ENCODE data around the gene ADAM19.

DNA sequence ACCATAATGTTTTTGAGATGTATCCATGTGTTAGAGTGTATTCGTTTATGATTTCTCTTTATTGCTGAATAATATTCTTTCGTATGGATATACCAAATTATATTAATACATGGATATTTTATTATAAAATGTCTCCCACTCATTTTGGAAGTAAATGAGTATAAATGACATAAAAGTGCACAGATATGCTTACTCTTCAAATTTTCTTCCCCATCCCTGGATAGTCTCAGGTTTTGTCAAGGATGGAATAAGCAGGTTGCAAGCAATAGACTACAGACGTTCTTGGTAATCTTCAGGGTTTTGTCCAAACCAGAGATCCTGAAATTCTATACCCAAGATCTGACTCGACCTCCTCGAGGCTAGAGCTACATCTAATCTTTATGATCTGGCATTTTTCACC is 64.9 kb downstream of the ADAM19 start:
- TF ChIP-seq, protein P1, sequence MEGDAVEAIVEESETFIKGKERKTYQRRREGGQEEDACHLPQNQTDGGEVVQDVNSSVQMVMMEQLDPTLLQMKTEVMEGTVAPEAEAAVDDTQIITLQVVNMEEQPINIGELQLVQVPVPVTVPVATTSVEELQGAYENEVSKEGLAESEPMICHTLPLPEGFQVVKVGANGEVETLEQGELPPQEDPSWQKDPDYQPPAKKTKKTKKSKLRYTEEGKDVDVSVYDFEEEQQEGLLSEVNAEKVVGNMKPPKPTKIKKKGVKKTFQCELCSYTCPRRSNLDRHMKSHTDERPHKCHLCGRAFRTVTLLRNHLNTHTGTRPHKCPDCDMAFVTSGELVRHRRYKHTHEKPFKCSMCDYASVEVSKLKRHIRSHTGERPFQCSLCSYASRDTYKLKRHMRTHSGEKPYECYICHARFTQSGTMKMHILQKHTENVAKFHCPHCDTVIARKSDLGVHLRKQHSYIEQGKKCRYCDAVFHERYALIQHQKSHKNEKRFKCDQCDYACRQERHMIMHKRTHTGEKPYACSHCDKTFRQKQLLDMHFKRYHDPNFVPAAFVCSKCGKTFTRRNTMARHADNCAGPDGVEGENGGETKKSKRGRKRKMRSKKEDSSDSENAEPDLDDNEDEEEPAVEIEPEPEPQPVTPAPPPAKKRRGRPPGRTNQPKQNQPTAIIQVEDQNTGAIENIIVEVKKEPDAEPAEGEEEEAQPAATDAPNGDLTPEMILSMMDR (conservative IDR thresholded peaks at IDR 0.05; ENCODE audit: low read length), result no peak
- no peak for TF ChIP-seq EZH2phosphoT487 (IDR thresholded peaks at IDR 0.05; ENCODE audit: borderline replicate concordance, low read depth, low read length)
